ENCODE results near the gene CLEC20A. TPM values are rescaled to one million over a fixed set of nuclear protein-coding genes. Genes with fewer than 3 reads are reported as not detected.

CLEC20A gene
- total RNA-seq, 1 experiment from 2014 or later: not detected

GRCh38 chr1:178457651-178458050 is 39.1 kb downstream of the CLEC20A start:
- intact Hi-C loops (cut with micrococcal nuclease; ENCODE audit: unreplicated experiment): no loop called here
- Histone ChIP-seq H3K79me2 (ENCODE audit: low read depth) (no peaks in the 10 kb centered on the region), H2AFZ (no peak overlapping the region), H4K20me1 (ENCODE audit: insufficient read depth) (no peaks in the 10 kb centered on the region), H3K9me3 (ENCODE audit: insufficient read depth, low read depth) (no peaks in the 10 kb centered on the region), H3K4me1 (replicated peaks; ENCODE audit: insufficient read depth) (no peaks in the 10 kb centered on the region), H3K27ac (no peak overlapping the region), H3K4me3 (no peak overlapping the region), H3K9me2 (ENCODE audit: insufficient read depth) (no peaks in the 10 kb centered on the region), H3K4me2 (no peak overlapping the region), H3K27me3 (ENCODE audit: insufficient read depth, low read depth) (no peaks in the 10 kb centered on the region), H3K36me3 (ENCODE audit: low read depth) (peaks cover 11% of the 10 kb centered on the region), H3F3A (ENCODE audit: insufficient read depth, low read depth) (no peaks in the 10 kb centered on the region; the same call in 1 of the 2 replicates)
- ChIA-PET CTCF (no interaction called here), POLR2A (ENCODE audit: unreplicated experiment) (no interaction called here)
- DNase-seq: no peak
- no peak for TF ChIP-seq EZH2 (IDR thresholded peaks at IDR 0.05; ENCODE audit: low read depth)
- no peak for TF ChIP-seq CTCF (conservative IDR thresholded peaks at IDR 0.05)
- no TSS peak for BruUV-seq (replicated peaks)

- Histone ChIP-seq H3K9me2 (ENCODE audit: insufficient read depth) (no peaks in the 10 kb centered on the region), H3K9me3 (ENCODE audit: insufficient read depth, low read depth) (no peaks in the 10 kb centered on the region), H2AFZ (no peak overlapping the region), H3K4me2 (no peak overlapping the region), H3K27ac (no peak overlapping the region), H3F3A (ENCODE audit: insufficient read depth, low read depth) (no peaks in the 10 kb centered on the region; the same call in 1 of the 2 replicates), H3K4me3 (no peak overlapping the region), H3K27me3 (ENCODE audit: insufficient read depth, low read depth) (no peaks in the 10 kb centered on the region), H4K20me1 (ENCODE audit: insufficient read depth) (no peaks in the 10 kb centered on the region), H3K79me2 (ENCODE audit: low read depth) (no peaks in the 10 kb centered on the region), H3K36me3 (ENCODE audit: low read depth) (peaks cover 21% of the 10 kb centered on the region), H3K4me1 (replicated peaks; ENCODE audit: insufficient read depth) (peaks cover 2% of the 10 kb centered on the region; the same call in 1 of the 2 replicates)
- TF ChIP-seq CTCF (conservative IDR thresholded peaks at IDR 0.05): no peak
- no peak for TF ChIP-seq EZH2 (IDR thresholded peaks at IDR 0.05; ENCODE audit: low read depth)
- BruUV-seq (replicated peaks): no TSS peak
- ChIA-PET CTCF (no interaction called here), POLR2A (ENCODE audit: unreplicated experiment) (no interaction called here)
- DNase-seq: no peak
- intact Hi-C loops (cut with micrococcal nuclease; ENCODE audit: unreplicated experiment): no loop called here
These were observed 40.3 kb downstream of the CLEC20A start for GRCh38 chr1:178456472-178456871.

GRCh38 chr1:178452013-178452412 is 44.8 kb downstream of the CLEC20A start:
- H3K9me3 ChIP-seq (ENCODE audit: insufficient read depth, low read depth): no peaks in the 10 kb centered on the region
- no peaks in the 10 kb centered on the region for H3K27me3 ChIP-seq (ENCODE audit: insufficient read depth, low read depth)
- H3K4me1 ChIP-seq (replicated peaks; ENCODE audit: insufficient read depth): peaks cover 10% of the 10 kb centered on the region; the same call in 1 of the 2 replicates
- peaks cover 6% of the 10 kb centered on the region; the same call in 1 of the 2 replicates for H3F3A ChIP-seq (ENCODE audit: insufficient read depth, low read depth)
- intact Hi-C loops (cut with micrococcal nuclease; ENCODE audit: unreplicated experiment): loop anchor here (5.0 kb wide), 1 partner anchor 140 kb away; no protein-coding TSS in a partner anchor
- no TSS peak for BruUV-seq (replicated peaks)
- no peak overlapping the region for H3K4me2 ChIP-seq
- no peak overlapping the region for H3K4me3 ChIP-seq
- ChIA-PET CTCF (no interaction called here), POLR2A (ENCODE audit: unreplicated experiment) (interaction anchor here (0.6 kb wide), 1 partner anchor 142 kb away, joined by 3 read pairs; no protein-coding TSS in a partner anchor)
- H3K27ac ChIP-seq: no peak overlapping the region
- no peak overlapping the region for H2AFZ ChIP-seq
- no peak for DNase-seq
- H3K9me2 ChIP-seq (ENCODE audit: insufficient read depth): no peaks in the 10 kb centered on the region; the same call in 1 of the 2 replicates
- no peaks in the 10 kb centered on the region for H3K79me2 ChIP-seq (ENCODE audit: low read depth)
- peaks cover 21% of the 10 kb centered on the region for H3K36me3 ChIP-seq (ENCODE audit: low read depth)
- TF ChIP-seq EZH2 (IDR thresholded peaks at IDR 0.05; ENCODE audit: low read depth) (no peak), CTCF (conservative IDR thresholded peaks at IDR 0.05) (no peak)
- H4K20me1 ChIP-seq (ENCODE audit: insufficient read depth): no peaks in the 10 kb centered on the region
